SH-SY5Y (cell line): ENCODE results near the gene NAA35.

Experiments used
- GATA2 ChIP-seq: IDR thresholded peaks from 2 replicates; pipeline ENCODE4 v1.6.1; 2011; ENCODE audit warnings: mild to moderate bottlenecking, low read depth, low read length
- GATA3 ChIP-seq: IDR thresholded peaks from 2 replicates; pipeline ENCODE4 v1.6.1; 2011; ENCODE audit warnings: low read depth, mild to moderate bottlenecking, low read length, moderate library complexity

- TF ChIP-seq GATA2 = no peak
- TF ChIP-seq GATA3 = no peak
Observed at GRCh38 chr9:85994191-85994590, 53.2 kb downstream of the NAA35 start.
